ENCODE results near the gene C7orf25. TPM values are rescaled to one million over a fixed set of nuclear protein-coding genes. Genes with fewer than 3 reads are reported as not detected.

C7orf25 gene
- total and polyA plus RNA-seq, 10 of the 15 experiments (the other 5 are each of a cell fraction or from before 2014, with no cell fraction given): 0.63 to 3.2 (median 1.7) TPM

Other genes with a start within 250 kb of the C7orf25 start
- gene PSMA2, start 20.1 kb upstream of the C7orf25 start, total RNA-seq (2014; rRNA removed): 129 and 142 TPM in 2 replicates
- 192 and 195 TPM in 2 replicates for gene PSMA2, start 20.1 kb upstream of the C7orf25 start, total RNA-seq (2014; rRNA removed; fragmentation: Illumina TruSeq; extraction: Trizol)
- gene PSMA2, start 20.1 kb upstream of the C7orf25 start, total RNA-seq (2021): 196 and 211 TPM in 2 replicates
- 438 and 659 TPM in 2 replicates for gene PSMA2, start 20.1 kb upstream of the C7orf25 start, polyA plus RNA-seq (2011; rRNA removed)
- gene PSMA2, start 20.1 kb upstream of the C7orf25 start, polyA plus RNA-seq (2014; fragmentation: Illumina TruSeq; extraction: Trizol): 175 and 207 TPM in 2 replicates
- 1,000 to 10,000 TPM; 1,068 to 1,223 TPM for gene PSMA2, start 20.1 kb upstream of the C7orf25 start, polyA plus RNA-seq (2014; fragmentation: Nextera tagmentation; extraction: Ambion mirVana)
- gene PSMA2, start 20.1 kb upstream of the C7orf25 start, polyA plus RNA-seq (2014; rRNA removed): 133 and 170 TPM in 2 replicates
- gene PSMA2, start 20.1 kb upstream of the C7orf25 start, polyA plus RNA-seq (2016; fragmentation: Nextera tagmentation; extraction: Ambion mirVana): 100 to 1,000 TPM; 779 to 813 TPM
- 72.0 and 86.3 TPM in 2 replicates for gene MRPL32, start 20.3 kb upstream of the C7orf25 start, total RNA-seq (2014; rRNA removed)
- 99.7 and 107 TPM in 2 replicates for gene MRPL32, start 20.3 kb upstream of the C7orf25 start, total RNA-seq (2014; rRNA removed; fragmentation: Illumina TruSeq; extraction: Trizol)
- 65.3 and 66.0 TPM in 2 replicates for gene MRPL32, start 20.3 kb upstream of the C7orf25 start, total RNA-seq (2021)
- gene MRPL32, start 20.3 kb upstream of the C7orf25 start, polyA plus RNA-seq (2011; rRNA removed): 101 and 156 TPM in 2 replicates
- 106 and 111 TPM in 2 replicates for gene MRPL32, start 20.3 kb upstream of the C7orf25 start, polyA plus RNA-seq (2014; fragmentation: Illumina TruSeq; extraction: Trizol)
- gene MRPL32, start 20.3 kb upstream of the C7orf25 start, polyA plus RNA-seq (2014; fragmentation: Nextera tagmentation; extraction: Ambion mirVana): 100 to 1,000 TPM; 274 to 339 TPM
- 98.9 and 112 TPM in 2 replicates for gene MRPL32, start 20.3 kb upstream of the C7orf25 start, polyA plus RNA-seq (2014; rRNA removed)
- 100 to 1,000 TPM; 134 to 138 TPM for gene MRPL32, start 20.3 kb upstream of the C7orf25 start, polyA plus RNA-seq (2016; fragmentation: Nextera tagmentation; extraction: Ambion mirVana)
- gene HECW1, start 200.6 kb upstream of the C7orf25 start, total RNA-seq (2014; rRNA removed): under 0.01 and 0.05 TPM in 2 replicates
- gene HECW1, start 200.6 kb upstream of the C7orf25 start, total RNA-seq (2014; rRNA removed; fragmentation: Illumina TruSeq; extraction: Trizol): 0.04 TPM in 1 of 2 replicates, not detected in the other
- 0.21 and 0.31 TPM in 2 replicates for gene HECW1, start 200.6 kb upstream of the C7orf25 start, total RNA-seq (2021)
- 0.23 and 0.24 TPM in 2 replicates for gene HECW1, start 200.6 kb upstream of the C7orf25 start, polyA plus RNA-seq (2011; rRNA removed)
- 0.03 TPM in 1 of 2 replicates, not detected in the other for gene HECW1, start 200.6 kb upstream of the C7orf25 start, polyA plus RNA-seq (2014; fragmentation: Illumina TruSeq; extraction: Trizol)
- gene HECW1, start 200.6 kb upstream of the C7orf25 start, polyA plus RNA-seq (2014; fragmentation: Nextera tagmentation; extraction: Ambion mirVana): under 1 TPM in 1 of 2 experiments, not detected in 1; 0.02 TPM
- 0.06 TPM in 1 of 2 replicates, not detected in the other for gene HECW1, start 200.6 kb upstream of the C7orf25 start, polyA plus RNA-seq (2014; rRNA removed)
- gene HECW1, start 200.6 kb upstream of the C7orf25 start, polyA plus RNA-seq (2016; fragmentation: Nextera tagmentation; extraction: Ambion mirVana): not detected

Measured in GM12878 (cell line).